Endometrium (tissue), 2 donors: ENCODE data around the gene FAM131C.
A peak's percentile ranks its signal among the peaks of the same experiment; 100 is the strongest.
"Not testable (repeated sequence)": the region's sequence is repeated elsewhere in the genome, so short reads cannot be mapped to it uniquely, and the experiment has no call there.

Source experiments
- FAIRE-seq: peaks from 2 replicates; lab custom pipeline; 2012; peaks lifted over from hg19 to GRCh38; lab: Jason Lieb, UNC
- donor health status: control.
- donor health status: control.

Gene FAM131C

GRCh38 chr1:16073490-16074119 lies at the start of gene FAM131C:
TSS of gene FAM131C (minus strand) at chr1:16073651. CDS start at chr1:16073442, 209 bp downstream.
- no peak for FAIRE-seq

GRCh38 chr1:16122916-16123315 lies 49.5 kb upstream of the FAM131C start:
- no peak for FAIRE-seq

GRCh38 chr1:16122350-16122881 lies 49.0 kb upstream of the FAM131C start:
- no peak for FAIRE-seq

GRCh38 chr1:16120940-16121410 lies 47.5 kb upstream of the FAM131C start:
- FAIRE-seq = peak; percentile 4

- FAIRE-seq = no peak
Observed at GRCh38 chr1:16120407-16120806, 47.0 kb upstream of the FAM131C start.

- FAIRE-seq = no peak
Observed at GRCh38 chr1:16119926-16120325, 46.5 kb upstream of the FAM131C start.

GRCh38 chr1:16119504-16119903 lies 46.1 kb upstream of the FAM131C start:
- no peak for FAIRE-seq

- FAIRE-seq = no peak
Observed at GRCh38 chr1:16118706-16119105, 45.3 kb upstream of the FAM131C start.

- no peak for FAIRE-seq
Observed at GRCh38 chr1:16117936-16118335, 44.5 kb upstream of the FAM131C start.

- no peak for FAIRE-seq
Observed at GRCh38 chr1:16117369-16117768, 43.9 kb upstream of the FAM131C start.

- FAIRE-seq = no peak
Observed at GRCh38 chr1:16116625-16117024, 43.2 kb upstream of the FAM131C start.

- FAIRE-seq = no peak
Observed at GRCh38 chr1:16116002-16116401, 42.6 kb upstream of the FAM131C start.

GRCh38 chr1:16115468-16115983 lies 42.1 kb upstream of the FAM131C start:
- no peak for FAIRE-seq

- FAIRE-seq = no peak
Observed at GRCh38 chr1:16114527-16115467, 41.3 kb upstream of the FAM131C start.

GRCh38 chr1:16112596-16113555 lies 39.4 kb upstream of the FAM131C start:
- no peak for FAIRE-seq

- no peak for FAIRE-seq
Observed at GRCh38 chr1:16111771-16112595, 38.5 kb upstream of the FAM131C start.

- no peak for FAIRE-seq
Observed at GRCh38 chr1:16110884-16111283, 37.4 kb upstream of the FAM131C start.

- no peak for FAIRE-seq
Observed at GRCh38 chr1:16110456-16110855, 37.0 kb upstream of the FAM131C start.

GRCh38 chr1:16109571-16109970 lies 36.1 kb upstream of the FAM131C start:
- no peak for FAIRE-seq

GRCh38 chr1:16107039-16107438 lies 33.6 kb upstream of the FAM131C start:
- not testable (repeated sequence) for FAIRE-seq

- FAIRE-seq = no peak
Observed at GRCh38 chr1:16101623-16102022, 28.2 kb upstream of the FAM131C start.
